ENCODE measurements around the gene WDR54.
A peak's percentile ranks its signal among the peaks of the same experiment; 100 is the strongest.

Gene WDR54

GRCh38 chr2:74439373-74439772 lies 17.8 kb downstream of the WDR54 start:
- Histone ChIP-seq H3K79me2 (ENCODE audit: insufficient read depth, low read length) (peaks cover 5% of the 10 kb centered on the region; the same call in 1 of the 2 replicates), H3K4me2 (ENCODE audit: insufficient read depth, low read length) (peak overlapping the region; percentile 85), H3K36me3 (ENCODE audit: insufficient read depth, low read length) (no peaks in the 10 kb centered on the region), H2AFZ (ENCODE audit: low read depth, low read length) (peak overlapping the region; percentile 86), H3K9me3 (ENCODE audit: insufficient read depth, low read length, severe bottlenecking) (no peaks in the 10 kb centered on the region), H3K4me3 (ENCODE audit: low read depth in 1 of 2, low read length in 2 of 2) (peak overlapping the region; percentile 18 to 70; a peak in 3 of 4 replicates), H3K4me1 (ENCODE audit: insufficient read depth, low read length) (peaks cover 41% of the 10 kb centered on the region), H3K27ac (ENCODE audit: low read length) (peak overlapping the region; percentile 84), H3K9ac (ENCODE audit: low read depth, low read length) (peak overlapping the region; percentile 77), H4K20me1 (ENCODE audit: insufficient read depth, low read length) (no peaks in the 10 kb centered on the region), H3K27me3 (ENCODE audit: insufficient read depth, low read length, poor library complexity) (peaks cover 2% of the 10 kb centered on the region)
- DNase-seq: no peak
- TF ChIP-seq EZH2 (IDR thresholded peaks at IDR 0.05; ENCODE audit: borderline replicate concordance, low read depth, low read length, severe bottlenecking): no peak
- no peak for TF ChIP-seq CTCF (IDR thresholded peaks at IDR 0.05; ENCODE audit: borderline replicate concordance, extremely low read depth, low read length, poor library complexity, severe bottlenecking)
- no peak for ATAC-seq (ENCODE audit: insufficient read depth, low read depth)

- Histone ChIP-seq H3K27me3 (ENCODE audit: insufficient read depth, low read length, poor library complexity) (peaks cover 4% of the 10 kb centered on the region), H3K9me3 (ENCODE audit: insufficient read depth, low read length, severe bottlenecking) (no peaks in the 10 kb centered on the region), H3K27ac (ENCODE audit: low read length) (peak overlapping the region; percentile 84), H4K20me1 (ENCODE audit: insufficient read depth, low read length) (no peaks in the 10 kb centered on the region), H3K79me2 (ENCODE audit: insufficient read depth, low read length) (peaks cover 5% of the 10 kb centered on the region; the same call in 1 of the 2 replicates), H3K4me1 (ENCODE audit: insufficient read depth, low read length) (peaks cover 41% of the 10 kb centered on the region), H3K4me2 (ENCODE audit: insufficient read depth, low read length) (peak overlapping the region; percentile 85), H2AFZ (ENCODE audit: low read depth, low read length) (peak overlapping the region; percentile 86), H3K9ac (ENCODE audit: low read depth, low read length) (peak overlapping the region; percentile 77), H3K4me3 (ENCODE audit: low read depth in 1 of 2, low read length in 2 of 2) (peak overlapping the region; percentile 18 to 70; a peak in 3 of 4 replicates), H3K36me3 (ENCODE audit: insufficient read depth, low read length) (no peaks in the 10 kb centered on the region)
- ATAC-seq (ENCODE audit: insufficient read depth, low read depth) (no peak), DNase-seq (no peak)
- TF ChIP-seq EZH2 (IDR thresholded peaks at IDR 0.05; ENCODE audit: borderline replicate concordance, low read depth, low read length, severe bottlenecking) (no peak), CTCF (IDR thresholded peaks at IDR 0.05; ENCODE audit: borderline replicate concordance, extremely low read depth, low read length, poor library complexity, severe bottlenecking) (no peak)
Measured at GRCh38 chr2:74439803-74440377, 18.4 kb downstream of the WDR54 start.

GRCh38 chr2:74440378-74441169 lies 19.0 kb downstream of the WDR54 start:
- no peaks in the 10 kb centered on the region for H3K36me3 ChIP-seq (ENCODE audit: insufficient read depth, low read length)
- H3K4me1 ChIP-seq (ENCODE audit: insufficient read depth, low read length): peaks cover 41% of the 10 kb centered on the region
- peak overlapping the region; percentile 18 to 70; a peak in 3 of 4 replicates for H3K4me3 ChIP-seq (ENCODE audit: low read depth in 1 of 2, low read length in 2 of 2)
- H3K79me2 ChIP-seq (ENCODE audit: insufficient read depth, low read length): peaks cover 5% of the 10 kb centered on the region; the same call in 1 of the 2 replicates
- ATAC-seq (ENCODE audit: insufficient read depth, low read depth) (peak; percentile 99), DNase-seq (peak; percentile 91)
- TF ChIP-seq CTCF (IDR thresholded peaks at IDR 0.05; ENCODE audit: borderline replicate concordance, extremely low read depth, low read length, poor library complexity, severe bottlenecking) (peak; percentile 51), EZH2 (IDR thresholded peaks at IDR 0.05; ENCODE audit: borderline replicate concordance, low read depth, low read length, severe bottlenecking) (no peak)
- peak overlapping the region; percentile 77 for H3K9ac ChIP-seq (ENCODE audit: low read depth, low read length)
- H2AFZ ChIP-seq (ENCODE audit: low read depth, low read length): peak overlapping the region; percentile 86
- peak overlapping the region; percentile 85 for H3K4me2 ChIP-seq (ENCODE audit: insufficient read depth, low read length)
- H3K27ac ChIP-seq (ENCODE audit: low read length): peak overlapping the region; percentile 84
- no peaks in the 10 kb centered on the region for H3K9me3 ChIP-seq (ENCODE audit: insufficient read depth, low read length, severe bottlenecking)
- H3K27me3 ChIP-seq (ENCODE audit: insufficient read depth, low read length, poor library complexity): peaks cover 4% of the 10 kb centered on the region
- H4K20me1 ChIP-seq (ENCODE audit: insufficient read depth, low read length): no peaks in the 10 kb centered on the region

Measured in DND-41 (cell line).